Ovary (tissue), 9 donors: ENCODE data around the gene SBK3. TPM values are rescaled to one million over a fixed set of nuclear protein-coding genes. Genes with fewer than 3 reads are reported as not detected.

Experiments used
- DNase-seq, 5 donors: peaks; one replicate each; pipeline ENCODE4 v3.0.0-alpha.2; 2019 to 2020
- H3K27ac ChIP-seq, 2 donors: fragments of 200-600 bp; one replicate each; pipeline versions ENCODE4 v1.5.1 to v1.8.0; 2019 to 2022
- H3K27me3 ChIP-seq: fragments of 200-600 bp; one replicate; pipeline ENCODE4 v1.8.0; 2022
- H3K36me3 ChIP-seq: fragments of 200-600 bp; sonication (generic); one replicate; pipeline ENCODE4 v1.5.1; 2019
- H3K4me1 ChIP-seq: one replicate; pipeline ENCODE4 v1.8.1; 2013; ENCODE audit warnings: mild to moderate bottlenecking, moderate library complexity; ENCODE audit not compliant: insufficient read depth
- H3K4me3 ChIP-seq: fragments of 200-600 bp; sonication (generic); one replicate; pipeline ENCODE4 v1.5.1; 2017
- H3K9me3 ChIP-seq, 2 donors: fragments of 200-600 bp in 1 of 2; sonication (generic) in 1 of 2; one replicate each; pipeline versions ENCODE4 v1.5.1 to v1.8.1; 2013 to 2019; ENCODE audit warnings: mild to moderate bottlenecking in 1 of 2, moderate library complexity in 1 of 2
- EP300 ChIP-seq: sonication (generic); formaldehyde crosslinking; IDR thresholded peaks from one replicate; pipeline ENCODE4 v1.6.1; 2017; ENCODE audit warnings: antibody characterized with exemption
- POLR2A ChIP-seq: fragments of 450-650 bp; IDR thresholded peaks from one replicate; pipeline ENCODE4 v1.6.1; 2017; ENCODE audit warnings: antibody characterized with exemption, mild to moderate bottlenecking, moderate library complexity
- WGBS, 3 donors: extraction: QIAGEN DNeasy Blood & Tissue Kit in 1 of 3; methylation state at CpG; one replicate each; pipeline versions ENCODE4 v1.1.5 to v1.1.7; 2013 to 2017; 5-methylcytosine and 5-hydroxymethylcytosine counted together
- intact Hi-C, 4 donors: fragments of 100-400 bp; cut with DNase I; formaldehyde crosslinking; loops; one replicate each; pipeline versions ENCODE4 v1.11.0 to v1.15.1; 2022 to 2023
- polyA plus RNA-seq, 2 donors: library from polyadenylated mRNA; stranded (reverse); fragments of 200-250 nt in 1 of 2; fragments of 350-450 nt in 1 of 2; fragmentation: Illumina TruSeq in 1 of 2; extraction: RNeasy Lipid Tissue Mini Kit (QIAGEN cat#74804) in 1 of 2; gene quantifications; one replicate each; pipeline ENCODE4 v1.2.3, GENCODE V29; 2013 to 2014
- total RNA-seq, 7 donors: library from RNA; depleted of rRNA in 2 of 7; stranded (reverse); fragments of >200 nt in 2 of 7; fragmentation: NEBNext Ultra II Directional in 3 of 7; extraction: Animal tissue kit (Norgen Biotek cat#: 25700) in 3 of 7; gene quantifications; one replicate each; pipeline versions ENCODE4 v1.1.0 to v1.2.4, GENCODE V29; 2016 to 2023
- TF ChIP-seq, protein P1 (sequence below), 3 donors: fragments of 450-650 bp in 2 of 3; fragments of 200-600 bp in 1 of 3; IDR thresholded peaks; one replicate each; pipeline versions ENCODE4 v1.5.1 to v1.8.0; 2016 to 2022; ENCODE audit warnings: antibody characterized with exemption in 3 of 3, mild to moderate bottlenecking in 1 of 3
- donor health status: DM: no; HTN: no; CAD: no; lungs with moderate emphysema.
- donor health status: DM: no; HTN: no; CAD: no.
- donor health status: Bipolar disorder and iron deficiency.
- donor health status: DM: yes; HTN: yes; CAD: no.
- donor health status: DM: no; HTN: no; CAD: no.
- donor health status: DM: yes; HTN: yes; CAD: no.

The SBK3 gene
- total and polyA plus RNA-seq, 9 donors: 0.17 to 0.34 (median 0.26) TPM; not detected in 5

DNA sequence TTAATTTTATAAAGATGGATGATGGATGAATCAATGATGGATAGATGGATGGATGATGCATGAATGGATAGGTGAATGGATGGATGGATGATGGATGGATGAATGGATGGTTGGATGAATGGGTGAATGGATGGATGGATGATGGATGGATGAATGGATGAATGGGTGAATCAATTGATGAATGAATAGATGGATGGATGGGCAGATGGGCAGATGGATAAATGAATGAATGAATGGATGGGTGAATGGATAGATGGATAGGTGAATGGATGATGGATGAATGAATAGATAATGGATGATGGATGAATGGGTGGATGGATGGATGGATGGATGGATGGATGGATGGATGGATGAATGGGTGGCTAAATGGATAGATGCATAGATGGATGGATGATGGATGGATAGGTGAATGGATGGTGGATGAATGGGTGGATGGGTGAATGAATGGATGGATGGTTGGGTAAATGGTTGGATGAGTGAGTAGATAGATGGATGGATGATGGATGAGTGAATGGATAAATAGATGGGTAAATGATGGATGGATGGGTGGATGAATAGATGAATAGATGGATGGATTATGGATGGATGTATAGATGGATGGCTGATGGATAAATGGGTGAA lies 22.5 kb upstream of the SBK3 start:
- Histone ChIP-seq H3K9me3 (no peaks in the 10 kb centered on the region), H3K36me3 (no peaks in the 10 kb centered on the region), H3K27ac (no peak overlapping the region), H3K27me3 (no peaks in the 10 kb centered on the region), H3K4me1 (no peaks in the 10 kb centered on the region), H3K4me3 (no peak overlapping the region)
- no peak for DNase-seq
- TF ChIP-seq, protein P1, sequence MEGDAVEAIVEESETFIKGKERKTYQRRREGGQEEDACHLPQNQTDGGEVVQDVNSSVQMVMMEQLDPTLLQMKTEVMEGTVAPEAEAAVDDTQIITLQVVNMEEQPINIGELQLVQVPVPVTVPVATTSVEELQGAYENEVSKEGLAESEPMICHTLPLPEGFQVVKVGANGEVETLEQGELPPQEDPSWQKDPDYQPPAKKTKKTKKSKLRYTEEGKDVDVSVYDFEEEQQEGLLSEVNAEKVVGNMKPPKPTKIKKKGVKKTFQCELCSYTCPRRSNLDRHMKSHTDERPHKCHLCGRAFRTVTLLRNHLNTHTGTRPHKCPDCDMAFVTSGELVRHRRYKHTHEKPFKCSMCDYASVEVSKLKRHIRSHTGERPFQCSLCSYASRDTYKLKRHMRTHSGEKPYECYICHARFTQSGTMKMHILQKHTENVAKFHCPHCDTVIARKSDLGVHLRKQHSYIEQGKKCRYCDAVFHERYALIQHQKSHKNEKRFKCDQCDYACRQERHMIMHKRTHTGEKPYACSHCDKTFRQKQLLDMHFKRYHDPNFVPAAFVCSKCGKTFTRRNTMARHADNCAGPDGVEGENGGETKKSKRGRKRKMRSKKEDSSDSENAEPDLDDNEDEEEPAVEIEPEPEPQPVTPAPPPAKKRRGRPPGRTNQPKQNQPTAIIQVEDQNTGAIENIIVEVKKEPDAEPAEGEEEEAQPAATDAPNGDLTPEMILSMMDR (IDR thresholded peaks at IDR 0.05): no peak
- TF ChIP-seq POLR2A: no peak
- no peak for TF ChIP-seq EP300
- intact Hi-C loops: loop anchor here in 1 of 4 donors (5.0 kb wide), 1 partner anchor 41 kb away; no protein-coding TSS in a partner anchor

DNA sequence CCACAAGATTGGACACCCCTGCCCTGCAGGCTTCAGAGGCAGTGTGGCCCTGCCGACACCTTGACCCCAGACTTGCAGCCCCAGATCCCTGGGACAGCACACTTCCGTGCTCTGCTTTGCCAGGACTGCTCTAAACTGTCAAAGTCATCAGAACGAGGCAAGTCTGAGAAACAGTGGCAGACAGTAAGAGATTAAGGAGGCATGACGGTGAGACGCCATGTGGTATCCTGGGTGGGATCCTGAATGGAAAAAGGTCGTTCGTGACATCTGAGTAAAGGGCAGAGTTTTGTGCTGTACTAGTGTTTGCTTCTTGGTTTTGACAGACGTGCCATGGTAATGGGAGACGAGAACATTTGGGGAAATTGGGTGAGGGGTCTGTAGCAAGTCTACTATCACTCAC lies 21.5 kb upstream of the SBK3 start:
- WGBS, 3 donors: 26 to 43% (median 36%) methylated on average over 9 of the region's 9 CpGs
- DNase-seq: no peak
- H3K27ac ChIP-seq: no peak overlapping the region
- no peaks in the 10 kb centered on the region for H3K27me3 ChIP-seq
- intact Hi-C loops: loop anchor here in 1 of 4 donors (5.0 kb wide), 1 partner anchor 40 kb away; no protein-coding TSS in a partner anchor
- no peak for TF ChIP-seq EP300
- no peak for TF ChIP-seq POLR2A
- TF ChIP-seq, protein P1 (IDR thresholded peaks at IDR 0.05): no peak
- no peaks in the 10 kb centered on the region for H3K4me1 ChIP-seq
- H3K4me3 ChIP-seq: no peak overlapping the region
- no peaks in the 10 kb centered on the region for H3K36me3 ChIP-seq
- H3K9me3 ChIP-seq: no peaks in the 10 kb centered on the region

DNA sequence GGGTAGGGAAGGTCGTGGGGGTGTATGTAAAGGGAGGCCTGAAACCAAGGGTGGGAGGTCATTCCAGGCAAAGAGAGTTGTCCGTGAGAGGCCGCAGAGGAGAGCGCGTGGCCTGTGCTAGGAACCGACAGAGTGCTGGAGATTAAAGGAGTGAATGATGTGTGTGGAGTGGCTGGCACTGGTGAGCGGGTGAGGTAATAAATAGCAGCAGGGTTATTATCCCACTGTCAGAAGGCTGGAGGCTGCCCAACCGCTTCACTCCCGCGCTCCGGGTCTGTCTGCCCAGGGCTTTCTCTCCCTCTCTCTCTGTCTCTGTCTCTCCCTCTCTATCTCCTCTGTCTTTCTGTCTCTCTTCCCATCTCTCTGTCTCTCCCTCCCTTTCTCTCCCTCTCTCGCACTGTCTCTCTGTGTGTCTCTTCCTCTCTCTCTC lies 17.9 kb upstream of the SBK3 start:
- TF ChIP-seq, protein P1 (IDR thresholded peaks at IDR 0.05): no peak
- TF ChIP-seq EP300 (no peak), POLR2A (no peak)
- H3K36me3 ChIP-seq: no peaks in the 10 kb centered on the region
- 29 to 36% (median 36%) methylated on average over 12 of the region's 12 CpGs for WGBS, 3 donors
- DNase-seq: no peak
- no peak overlapping the region for H3K27ac ChIP-seq
- intact Hi-C loops: loop anchor here in 1 of 4 donors (5.0 kb wide), 1 partner anchor 1491 kb away; no protein-coding TSS in a partner anchor
- H3K27me3 ChIP-seq: no peaks in the 10 kb centered on the region
- H3K9me3 ChIP-seq: no peaks in the 10 kb centered on the region
- H3K4me3 ChIP-seq: no peak overlapping the region
- no peaks in the 10 kb centered on the region for H3K4me1 ChIP-seq

DNA sequence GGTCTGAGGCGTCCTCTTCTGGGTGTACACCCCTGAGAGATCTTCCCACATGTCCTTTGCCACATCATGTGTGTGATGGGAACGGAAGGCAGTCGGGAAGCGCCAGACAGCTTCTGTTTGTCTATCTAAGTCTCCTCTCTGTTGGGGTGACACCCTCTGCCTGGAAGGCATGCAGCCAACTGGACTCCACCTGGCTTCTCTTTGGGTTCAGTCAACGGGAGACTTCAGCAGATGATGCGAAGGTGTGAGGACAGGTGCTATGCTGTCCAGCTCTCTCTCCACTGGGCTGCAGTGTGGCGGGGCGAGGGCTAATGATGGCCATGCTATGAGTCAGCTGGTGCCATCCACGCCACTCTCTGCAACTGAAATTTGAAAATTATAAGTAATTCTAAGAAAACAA lies 14.3 kb upstream of the SBK3 start:
- intact Hi-C loops: loop anchor here in 1 of 4 donors (5.0 kb wide), 1 partner anchor 1487 kb away; no protein-coding TSS in a partner anchor
- H3K4me3 ChIP-seq: no peak overlapping the region
- H3K4me1 ChIP-seq: no peaks in the 10 kb centered on the region
- H3K27ac ChIP-seq: no peak overlapping the region
- no peaks in the 10 kb centered on the region for H3K9me3 ChIP-seq
- H3K36me3 ChIP-seq: no peaks in the 10 kb centered on the region
- H3K27me3 ChIP-seq: no peaks in the 10 kb centered on the region
- WGBS, 3 donors: 76 to 81% (median 77%) methylated on average over 9 of the region's 9 CpGs
- TF ChIP-seq POLR2A (no peak), EP300 (no peak)
- TF ChIP-seq, protein P1 (IDR thresholded peaks at IDR 0.05): no peak
- no peak for DNase-seq
